DOHH2 (cell line): ENCODE measurements around the gene UBE2QL1.

ENCODE experiments used
- H3F3A ChIP-seq: fragments of 200-600 bp; sonication (generic), shearing (Covaris generic); 2 replicates; pipeline ENCODE4 v1.6.0; 2016; ENCODE audit warnings: antibody characterized with exemption, mild to moderate bottlenecking; ENCODE audit not compliant: control insufficient read depth, insufficient read depth
- H3K27ac ChIP-seq: fragments of 200-600 bp; sonication (generic); 2 replicates; pipeline ENCODE4 v1.5.1; 2014; ENCODE audit warnings: low read depth, mild to moderate bottlenecking, low read length, moderate library complexity
- H3K27me3 ChIP-seq: fragments of 200-600 bp; sonication (generic); 2 replicates; pipeline ENCODE4 v1.6.1; 2014; ENCODE audit warnings: mild to moderate bottlenecking, low read length, mixed read lengths; ENCODE audit not compliant: control insufficient read depth
- H3K36me3 ChIP-seq: fragments of 200-600 bp; sonication (generic); 2 replicates; pipeline ENCODE4 v1.6.1; 2014; ENCODE audit warnings: mild to moderate bottlenecking, low read length, moderate library complexity, mixed read lengths; ENCODE audit not compliant: control insufficient read depth
- H3K4me1 ChIP-seq: fragments of 200-600 bp; sonication (generic); 2 replicates; pipeline ENCODE4 v1.6.1; 2014; ENCODE audit warnings: mild to moderate bottlenecking, low read length, mixed read lengths; ENCODE audit not compliant: control insufficient read depth
- H3K4me2 ChIP-seq: fragments of 200-600 bp; sonication (generic); 2 replicates; pipeline ENCODE4 v1.6.0; 2014; ENCODE audit warnings: mild to moderate bottlenecking, low read length, moderate library complexity
- H3K4me3 ChIP-seq: fragments of 200-600 bp; sonication (generic); 2 replicates; pipeline ENCODE4 v1.5.1; 2014; ENCODE audit warnings: mild to moderate bottlenecking, low read length, mixed read lengths
- H3K79me2 ChIP-seq: fragments of 200-600 bp; sonication (generic); 2 replicates; pipeline ENCODE4 v1.6.1; 2014; ENCODE audit warnings: mild to moderate bottlenecking, low read length, mixed read lengths; ENCODE audit not compliant: control insufficient read depth
- H3K9me2 ChIP-seq: fragments of 200-600 bp; sonication (generic); replicated peaks from 2 replicates; pipeline ENCODE4 v1.6.1; 2014; ENCODE audit warnings: mild to moderate bottlenecking, low read length, mixed read lengths; ENCODE audit not compliant: control insufficient read depth
- H3K9me3 ChIP-seq: fragments of 200-600 bp; sonication (generic); 2 replicates; pipeline ENCODE4 v1.6.1; 2014; ENCODE audit warnings: antibody characterized with exemption, low read length, mixed read lengths; ENCODE audit not compliant: control insufficient read depth, insufficient read depth
- H4K20me1 ChIP-seq: fragments of 200-600 bp; sonication (generic); 2 replicates; pipeline ENCODE4 v1.6.0; 2014; ENCODE audit warnings: low read depth, mild to moderate bottlenecking, antibody characterized with exemption, low read length, moderate library complexity; ENCODE audit not compliant: control insufficient read depth, insufficient read depth
- EZH2phosphoT487 ChIP-seq: fragments of 200-600 bp; sonication (generic); IDR thresholded peaks from 2 replicates; pipeline ENCODE4 v1.6.1; 2017; ENCODE audit warnings: borderline replicate concordance, mild to moderate bottlenecking, antibody characterized with exemption, low read length, moderate library complexity, mixed read lengths
- TF ChIP-seq, protein P1 (sequence below): fragments of 200-600 bp; sonication (generic); IDR thresholded peaks from one replicate; pipeline ENCODE4 v1.5.1; 2014; ENCODE audit warnings: antibody characterized with exemption, mild to moderate bottlenecking, low read depth, low read length; ENCODE audit not compliant: poor library complexity, severe bottlenecking

Gene UBE2QL1

GRCh38 chr5:6407558-6408259 lies 41.0 kb upstream of the UBE2QL1 start:
- no peaks in the 10 kb centered on the region for H3K36me3 ChIP-seq

DNA sequence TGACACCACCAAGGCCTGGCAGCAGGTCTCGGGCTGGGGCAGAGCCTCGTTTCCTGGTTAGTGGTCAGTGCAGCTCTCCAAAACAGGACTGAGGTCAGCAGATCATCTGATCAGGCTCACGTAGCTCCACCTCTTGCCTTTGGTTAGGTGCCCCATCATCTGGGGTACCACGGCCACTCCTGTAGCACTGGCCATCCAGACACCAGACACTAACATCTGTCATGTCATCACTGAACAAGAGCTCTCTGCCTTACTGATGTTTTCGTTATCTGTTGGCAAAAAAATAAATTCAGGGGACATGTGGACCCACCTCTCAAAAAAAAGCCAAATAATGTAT lies 40.4 kb upstream of the UBE2QL1 start:
- H3K4me1 ChIP-seq, result no peaks in the 10 kb centered on the region
- H3K36me3 ChIP-seq, result no peaks in the 10 kb centered on the region
- TF ChIP-seq, protein P1, sequence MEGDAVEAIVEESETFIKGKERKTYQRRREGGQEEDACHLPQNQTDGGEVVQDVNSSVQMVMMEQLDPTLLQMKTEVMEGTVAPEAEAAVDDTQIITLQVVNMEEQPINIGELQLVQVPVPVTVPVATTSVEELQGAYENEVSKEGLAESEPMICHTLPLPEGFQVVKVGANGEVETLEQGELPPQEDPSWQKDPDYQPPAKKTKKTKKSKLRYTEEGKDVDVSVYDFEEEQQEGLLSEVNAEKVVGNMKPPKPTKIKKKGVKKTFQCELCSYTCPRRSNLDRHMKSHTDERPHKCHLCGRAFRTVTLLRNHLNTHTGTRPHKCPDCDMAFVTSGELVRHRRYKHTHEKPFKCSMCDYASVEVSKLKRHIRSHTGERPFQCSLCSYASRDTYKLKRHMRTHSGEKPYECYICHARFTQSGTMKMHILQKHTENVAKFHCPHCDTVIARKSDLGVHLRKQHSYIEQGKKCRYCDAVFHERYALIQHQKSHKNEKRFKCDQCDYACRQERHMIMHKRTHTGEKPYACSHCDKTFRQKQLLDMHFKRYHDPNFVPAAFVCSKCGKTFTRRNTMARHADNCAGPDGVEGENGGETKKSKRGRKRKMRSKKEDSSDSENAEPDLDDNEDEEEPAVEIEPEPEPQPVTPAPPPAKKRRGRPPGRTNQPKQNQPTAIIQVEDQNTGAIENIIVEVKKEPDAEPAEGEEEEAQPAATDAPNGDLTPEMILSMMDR, result no peak
- TF ChIP-seq EZH2phosphoT487, result no peak
- no peaks in the 10 kb centered on the region for H3K9me2 ChIP-seq
- peaks cover 8% of the 10 kb centered on the region; the same call in 1 of the 2 replicates for H3K27me3 ChIP-seq
- no peak overlapping the region for H3K27ac ChIP-seq
- H3F3A ChIP-seq, result no peaks in the 10 kb centered on the region
- no peak overlapping the region for H3K4me2 ChIP-seq
- H3K9me3 ChIP-seq, result no peaks in the 10 kb centered on the region
- no peaks in the 10 kb centered on the region for H4K20me1 ChIP-seq
- no peak overlapping the region for H3K4me3 ChIP-seq
- no peaks in the 10 kb centered on the region for H3K79me2 ChIP-seq

More at GRCh38 chr5:6407558-6408259, 41.0 kb upstream of the UBE2QL1 start:
- no peaks in the 10 kb centered on the region for H3K9me3 ChIP-seq
- no peaks in the 10 kb centered on the region for H3K79me2 ChIP-seq
- no peaks in the 10 kb centered on the region for H3F3A ChIP-seq
- no peak overlapping the region for H3K4me3 ChIP-seq
- no peak for TF ChIP-seq EZH2phosphoT487
- TF ChIP-seq, protein P1, result no peak
- peaks cover 8% of the 10 kb centered on the region; the same call in 1 of the 2 replicates for H3K27me3 ChIP-seq
- no peaks in the 10 kb centered on the region for H3K4me1 ChIP-seq
- no peaks in the 10 kb centered on the region for H4K20me1 ChIP-seq
- no peaks in the 10 kb centered on the region for H3K9me2 ChIP-seq
- no peak overlapping the region for H3K27ac ChIP-seq
- no peak overlapping the region for H3K4me2 ChIP-seq

DNA sequence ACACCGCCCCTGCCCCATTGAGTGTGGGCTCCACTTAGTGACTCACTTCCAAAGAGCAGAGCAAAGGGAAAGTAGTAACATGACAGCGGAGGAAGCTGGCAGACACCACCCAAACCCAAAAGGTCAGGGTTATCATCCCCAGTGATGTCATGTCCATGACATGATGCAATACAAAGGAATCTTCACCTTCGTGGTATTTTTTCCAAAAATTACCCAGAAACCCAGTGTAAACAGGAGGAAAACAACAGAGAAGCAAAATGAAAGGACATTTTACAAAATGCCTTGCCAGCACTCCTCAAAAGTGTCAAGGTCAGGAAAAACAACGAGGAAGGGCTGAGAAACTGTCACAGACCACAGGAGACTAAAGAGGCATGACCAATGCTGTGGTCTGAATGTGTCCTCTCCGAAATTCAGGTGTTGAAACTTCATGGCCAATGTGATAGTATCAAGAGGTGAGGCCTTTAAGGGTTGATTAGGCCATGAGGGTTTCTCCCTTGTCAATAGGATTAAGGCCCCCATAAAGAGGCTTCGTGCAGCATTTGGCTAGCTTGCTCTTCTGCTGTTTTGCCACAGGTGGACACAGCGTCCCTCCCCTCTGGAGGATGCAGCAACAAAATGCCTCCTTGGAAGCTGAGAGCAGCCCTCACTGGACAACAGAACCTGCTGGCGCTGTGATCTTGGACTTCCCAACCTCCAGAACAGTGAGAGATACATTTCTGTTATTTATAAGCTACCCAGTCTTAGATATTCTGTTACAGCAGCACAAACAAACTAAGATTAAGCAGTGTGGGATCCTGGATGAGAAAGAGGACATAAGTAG lies 39.8 kb upstream of the UBE2QL1 start:
- Histone ChIP-seq H3F3A (no peaks in the 10 kb centered on the region), H3K4me3 (no peak overlapping the region), H3K36me3 (no peaks in the 10 kb centered on the region), H3K9me3 (no peaks in the 10 kb centered on the region), H3K4me2 (no peak overlapping the region), H3K4me1 (no peaks in the 10 kb centered on the region), H4K20me1 (no peaks in the 10 kb centered on the region), H3K79me2 (no peaks in the 10 kb centered on the region), H3K27me3 (peaks cover 7% of the 10 kb centered on the region; the same call in 1 of the 2 replicates), H3K27ac (no peak overlapping the region), H3K9me2 (no peaks in the 10 kb centered on the region)
- no peak for TF ChIP-seq EZH2phosphoT487
- TF ChIP-seq, protein P1, result no peak
